GM19025 (cell line): ENCODE data around the gene NFIX.

Experiments used
- ATAC-seq: cut with Tn5 transposase; IDR thresholded peaks from one replicate; pipeline ENCODE4 v1.9.1; 2021; ENCODE audit warnings: mild to moderate bottlenecking, low read depth, moderate library complexity; ENCODE audit not compliant: unreplicated experiment

Gene NFIX

GRCh38 chr19:13033819-13034611, 38.7 kb downstream of the NFIX start:
- ATAC-seq, result no peak

DNA sequence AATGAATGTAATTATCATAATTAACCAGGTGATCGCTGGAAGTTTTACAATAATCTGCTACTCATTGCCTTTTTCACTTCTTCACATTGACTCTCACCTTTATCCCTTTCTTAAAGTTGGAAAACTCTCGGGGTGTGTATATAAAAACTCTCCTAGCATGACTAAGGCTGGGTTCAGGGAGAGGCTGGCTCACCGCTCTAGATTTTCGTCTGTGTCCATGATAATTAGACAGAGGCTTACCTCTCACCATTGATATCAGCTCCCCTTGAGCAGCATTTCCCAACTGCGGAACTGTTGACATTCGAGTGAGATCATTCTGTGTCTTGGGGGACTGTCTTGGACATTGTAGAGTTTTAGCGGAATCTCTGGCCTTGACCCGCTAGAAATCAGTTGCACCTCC, 39.4 kb downstream of the NFIX start:
- ATAC-seq, result no peak

GRCh38 chr19:13035820-13036365, 40.6 kb downstream of the NFIX start:
- no peak for ATAC-seq

GRCh38 chr19:13036366-13036976, 41.2 kb downstream of the NFIX start:
- no peak for ATAC-seq

DNA sequence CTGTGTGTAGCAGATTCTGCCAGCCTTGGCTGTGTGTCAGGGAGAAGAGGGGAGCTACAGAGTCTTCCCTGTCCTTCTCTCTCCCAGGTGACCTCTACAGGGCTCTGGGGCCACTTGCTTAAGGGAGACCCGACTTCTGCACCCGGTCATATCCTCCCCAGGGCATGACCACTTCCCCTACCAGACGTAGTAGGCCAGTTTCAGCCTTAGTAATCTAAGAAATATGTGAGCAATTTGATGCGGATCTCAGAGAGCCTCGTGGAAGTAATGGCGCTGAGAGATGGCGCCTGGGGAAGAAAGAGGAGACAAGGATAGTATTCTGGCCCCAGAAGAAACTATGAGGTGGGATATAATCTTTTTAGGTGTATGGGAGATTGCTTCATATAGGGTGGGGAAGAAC, 41.9 kb downstream of the NFIX start:
- ATAC-seq, result no peak

GRCh38 chr19:13037731-13038130, 42.5 kb downstream of the NFIX start:
- no peak for ATAC-seq

GRCh38 chr19:13038306-13039210, 43.3 kb downstream of the NFIX start:
- ATAC-seq, result no peak

GRCh38 chr19:13039211-13039789, 44.0 kb downstream of the NFIX start:
- ATAC-seq, result no peak

DNA sequence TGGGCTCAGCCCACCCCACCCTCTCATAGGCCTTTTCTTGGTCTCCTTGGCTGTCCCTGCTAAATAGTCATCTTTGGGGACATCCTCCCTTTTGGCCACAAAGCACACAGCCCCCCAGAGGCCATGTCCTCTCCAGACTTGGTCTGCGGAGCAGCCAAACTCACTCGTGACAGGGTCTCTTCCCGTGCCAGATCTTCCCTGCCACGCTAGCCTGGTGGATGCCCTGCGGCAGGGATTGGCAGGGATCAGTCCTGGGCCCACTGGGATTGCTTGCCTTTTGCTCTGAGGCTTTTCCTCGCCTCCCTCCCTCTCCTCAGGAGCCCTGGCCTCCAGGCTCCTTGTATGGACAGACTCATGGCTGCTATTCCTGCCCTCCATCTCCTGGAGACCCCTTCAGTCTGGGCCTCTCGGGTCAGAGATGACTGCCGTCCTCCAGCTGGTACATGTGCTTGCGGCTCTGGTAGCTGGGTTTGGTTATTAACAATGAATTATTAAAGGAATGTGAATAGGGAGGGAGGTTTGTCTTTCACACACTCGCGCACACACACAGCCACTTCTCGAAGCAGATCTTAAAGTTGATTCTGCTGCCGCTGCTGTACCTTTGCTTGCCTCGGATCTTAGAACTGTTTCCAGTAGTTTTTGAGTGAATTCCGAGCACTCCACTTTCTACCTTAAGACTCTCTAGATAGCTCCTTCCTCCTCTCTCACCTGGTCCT, 45.1 kb downstream of the NFIX start:
- no peak for ATAC-seq

DNA sequence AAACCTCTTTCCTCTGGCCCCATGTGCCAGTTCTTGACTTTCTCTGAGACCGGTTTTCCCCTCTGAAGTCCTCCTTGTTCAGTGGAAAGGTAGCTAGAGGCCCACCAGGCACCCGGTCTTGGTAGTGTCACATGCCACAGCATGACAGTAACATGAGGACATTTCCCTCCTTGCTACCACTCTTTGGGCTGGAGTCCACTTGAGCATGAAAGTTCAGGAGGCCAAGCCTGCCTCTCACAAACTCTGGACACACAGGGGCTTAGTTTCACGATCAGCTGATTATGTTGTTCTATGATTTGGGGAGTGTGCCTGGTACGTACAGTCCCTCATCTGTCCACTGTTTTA, 45.6 kb downstream of the NFIX start:
- no peak for ATAC-seq

- ATAC-seq, result no peak
These were observed 47.3 kb downstream of the NFIX start for GRCh38 chr19:13042443-13043130.

- ATAC-seq, result no peak
These were observed 48.0 kb downstream of the NFIX start for GRCh38 chr19:13043285-13043684.

DNA sequence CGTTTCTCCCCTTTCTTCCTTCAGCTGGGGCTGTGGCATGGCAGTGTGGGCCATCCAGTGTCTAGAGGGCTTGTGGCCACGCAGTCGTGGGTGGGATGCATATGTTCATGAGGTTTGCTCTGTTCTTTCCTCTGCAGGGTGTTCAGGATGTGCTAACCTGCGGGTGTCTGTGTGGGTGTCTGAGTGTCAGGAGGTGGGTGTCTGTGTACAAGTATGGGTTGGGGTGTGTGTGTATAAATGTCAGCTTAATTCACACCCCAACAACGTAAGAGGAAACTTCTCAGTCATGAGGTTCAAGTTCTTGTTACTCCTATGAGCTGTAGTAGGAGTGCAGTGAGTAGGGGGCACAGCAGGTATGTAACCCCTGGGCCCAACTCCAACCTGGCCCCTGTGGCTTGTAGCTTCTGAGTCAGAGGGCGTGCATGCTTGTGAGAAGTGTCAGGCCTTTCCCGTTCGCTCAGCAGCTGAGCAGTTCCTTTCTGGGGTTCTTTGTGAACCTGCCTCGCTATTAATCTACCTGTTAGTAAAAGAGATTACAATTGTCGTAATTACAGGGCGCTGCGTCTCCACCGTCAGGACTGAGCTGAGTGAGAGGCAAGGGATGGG, 49.1 kb downstream of the NFIX start:
- no peak for ATAC-seq

- ATAC-seq, result no peak
These were observed 50.5 kb downstream of the NFIX start for GRCh38 chr19:13045812-13046211.

- ATAC-seq, result no peak
These were observed 52.1 kb downstream of the NFIX start for GRCh38 chr19:13047374-13047773.

GRCh38 chr19:13050274-13050673, 55.0 kb downstream of the NFIX start:
- no peak for ATAC-seq

GRCh38 chr19:13051557-13052165, 56.4 kb downstream of the NFIX start:
- ATAC-seq, result no peak

DNA sequence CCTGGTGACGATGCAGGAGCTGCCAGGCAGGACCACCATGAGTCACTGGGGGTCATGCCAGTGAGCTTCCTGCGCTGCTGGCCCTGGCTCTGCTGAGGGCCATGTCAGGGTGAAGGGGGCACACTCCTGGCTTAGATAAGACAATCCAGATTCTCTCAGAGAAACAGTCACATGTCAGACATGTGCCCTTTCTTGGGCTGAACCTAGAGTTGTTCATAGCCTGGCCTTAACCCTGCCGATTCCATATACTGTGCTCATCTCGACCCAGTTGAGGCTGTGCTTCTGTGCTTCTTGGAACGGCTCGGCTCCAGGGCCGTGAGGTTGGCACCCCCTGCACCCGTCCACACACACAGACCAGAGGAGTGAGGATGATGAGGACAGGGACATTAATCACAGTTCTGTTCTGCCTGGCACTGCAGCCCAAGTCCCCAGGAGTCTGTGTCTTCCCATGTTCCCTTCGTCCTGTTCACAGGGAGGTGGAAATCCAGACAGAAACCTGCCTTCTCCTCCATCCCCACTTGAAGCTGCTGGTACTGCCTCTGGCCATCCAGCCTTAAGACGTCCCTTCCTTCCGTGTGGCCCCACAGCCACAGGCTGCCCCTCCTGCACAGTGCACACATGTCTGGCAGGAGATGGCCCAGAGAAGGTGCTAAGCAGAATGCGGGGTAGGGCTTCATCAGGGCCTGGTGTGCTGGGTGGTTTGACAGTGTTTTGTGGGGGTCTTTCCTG, 57.3 kb downstream of the NFIX start:
- no peak for ATAC-seq
